Activated CD4-positive, alpha-beta T cell treated with anti-CD3 and anti-CD28 coated beads, Interleukin-2, amount 50 U/mL, for 1 hour (primary cell): Measurements from ENCODE around the gene PLPPR2.
A peak's percentile ranks its signal among the peaks of the same experiment; 100 is the strongest.
"Not testable (repeated sequence)": the region's sequence is repeated elsewhere in the genome, so short reads cannot be mapped to it uniquely, and the experiment has no call there.

Source experiments
- DNase-seq: peaks from one replicate; pipeline ENCODE4 v3.0.0-alpha.2; 2020

PLPPR2 gene

DNA sequence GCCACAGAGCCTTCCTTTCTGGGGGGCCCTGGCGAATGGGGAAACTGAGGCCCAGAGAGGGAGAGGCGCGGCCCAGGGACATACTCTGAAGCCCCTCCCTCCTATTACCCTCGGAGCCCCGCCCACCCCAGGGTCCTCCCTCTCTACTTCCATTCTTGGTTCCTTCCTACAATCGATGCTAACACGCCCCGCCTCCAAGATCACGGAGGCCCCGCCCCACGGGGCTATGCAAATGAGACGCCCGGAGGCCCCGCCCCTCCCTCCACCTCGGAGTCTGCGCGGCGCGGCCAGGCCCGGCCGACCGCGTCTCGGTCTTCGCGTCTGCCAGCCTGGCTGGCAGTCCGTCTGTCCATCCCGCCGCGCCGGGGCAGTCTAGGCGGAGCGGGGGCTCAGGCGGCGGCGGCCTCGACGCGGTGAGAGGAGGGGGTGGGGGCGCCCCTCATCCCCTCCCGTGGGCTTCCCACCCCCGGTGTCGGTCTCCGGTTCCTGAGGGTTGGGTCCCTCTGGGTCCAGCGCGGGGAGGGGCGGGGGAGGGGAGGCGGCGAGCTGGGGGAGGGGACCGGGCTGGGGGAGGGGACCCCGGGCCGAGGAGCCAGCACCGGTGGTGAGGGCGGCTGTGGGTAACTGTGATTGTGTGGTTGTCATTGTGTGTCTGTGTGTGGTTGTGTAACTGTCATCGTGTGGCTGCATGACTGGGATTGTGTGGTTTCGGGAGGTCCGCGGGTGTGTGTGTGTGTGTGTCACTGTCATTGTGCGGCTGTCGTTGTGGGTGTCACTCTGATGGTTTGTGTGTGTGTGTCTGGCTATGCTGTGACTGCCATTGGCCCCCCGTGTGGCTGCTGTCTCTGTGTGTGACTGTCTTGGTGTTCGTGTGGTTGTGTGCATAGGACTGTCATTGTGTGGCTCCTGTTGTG lies at the start of gene PLPPR2:
TSS of gene PLPPR2 (plus strand) at position 273 of the 914 bp plus-strand sequence. CDS start 2,242 bp downstream, outside the sequence.
- DNase-seq = peak; percentile 87

DNA sequence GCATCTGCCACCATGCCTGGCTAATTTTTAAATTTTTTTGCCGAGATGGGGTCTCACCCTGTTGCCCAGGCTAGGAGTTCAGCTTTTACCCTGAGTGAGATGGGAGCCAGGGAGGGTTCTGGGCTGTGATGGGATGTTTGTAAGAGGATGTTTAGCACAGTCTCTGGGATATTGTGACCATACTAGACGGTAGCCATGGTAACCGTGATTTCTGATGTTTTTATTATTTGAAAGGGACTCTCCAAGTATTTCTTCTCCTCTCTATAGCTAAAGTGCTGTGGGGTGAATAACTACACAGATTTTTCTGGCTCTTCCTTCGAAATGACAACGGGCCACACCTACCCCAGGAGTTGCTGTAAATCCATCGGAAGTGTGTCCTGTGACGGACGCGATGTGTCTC lies 48.9 kb upstream of the PLPPR2 start:
- DNase-seq = no peak

- not testable (repeated sequence) for DNase-seq
Measured at GRCh38 chr19:11320278-11320995, 34.8 kb upstream of the PLPPR2 start.

DNA sequence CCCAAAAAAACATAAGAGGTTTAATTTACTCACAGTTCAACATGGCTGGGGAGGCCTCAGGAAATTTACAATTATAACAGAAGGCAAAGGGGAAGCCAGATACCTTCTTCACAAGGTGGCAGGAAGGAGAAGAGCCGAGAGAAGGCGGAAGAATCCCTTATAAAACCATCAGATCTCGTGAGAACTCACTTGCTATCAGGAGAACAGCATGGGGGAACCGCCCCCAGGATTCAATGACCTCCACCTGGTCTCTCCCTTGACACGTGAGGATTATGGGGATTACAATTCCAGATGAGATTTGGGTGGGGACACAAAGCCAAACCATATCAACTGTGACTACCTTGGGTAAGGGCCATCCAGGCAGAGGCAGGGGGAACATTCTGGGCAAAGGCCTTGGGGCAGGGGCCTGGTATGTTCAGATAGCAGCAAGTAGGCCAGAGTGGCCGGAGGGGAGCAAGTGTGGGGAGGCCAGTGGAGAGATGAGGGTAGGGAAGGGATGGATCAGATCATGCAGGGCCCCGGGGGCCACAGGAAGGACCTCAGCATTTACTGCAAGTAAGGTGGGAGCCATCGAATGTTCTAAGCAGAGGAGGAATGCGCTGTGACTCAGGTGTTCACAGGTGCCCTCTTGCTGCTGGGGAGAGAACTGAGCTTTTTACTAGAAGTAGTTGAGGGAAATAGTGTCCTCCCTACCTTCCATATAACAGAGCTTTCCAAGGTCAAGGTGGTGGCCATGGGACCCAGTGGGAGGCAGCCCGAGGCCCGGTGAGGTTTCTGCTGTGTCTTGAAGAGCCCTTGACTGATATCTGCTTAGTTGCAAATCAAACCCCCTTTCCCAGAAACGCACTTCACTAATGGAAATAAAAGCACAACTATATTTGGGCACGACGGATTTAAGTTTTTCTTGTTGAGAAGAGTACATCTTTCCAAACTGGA lies 33.8 kb upstream of the PLPPR2 start:
- DNase-seq = no peak

DNA sequence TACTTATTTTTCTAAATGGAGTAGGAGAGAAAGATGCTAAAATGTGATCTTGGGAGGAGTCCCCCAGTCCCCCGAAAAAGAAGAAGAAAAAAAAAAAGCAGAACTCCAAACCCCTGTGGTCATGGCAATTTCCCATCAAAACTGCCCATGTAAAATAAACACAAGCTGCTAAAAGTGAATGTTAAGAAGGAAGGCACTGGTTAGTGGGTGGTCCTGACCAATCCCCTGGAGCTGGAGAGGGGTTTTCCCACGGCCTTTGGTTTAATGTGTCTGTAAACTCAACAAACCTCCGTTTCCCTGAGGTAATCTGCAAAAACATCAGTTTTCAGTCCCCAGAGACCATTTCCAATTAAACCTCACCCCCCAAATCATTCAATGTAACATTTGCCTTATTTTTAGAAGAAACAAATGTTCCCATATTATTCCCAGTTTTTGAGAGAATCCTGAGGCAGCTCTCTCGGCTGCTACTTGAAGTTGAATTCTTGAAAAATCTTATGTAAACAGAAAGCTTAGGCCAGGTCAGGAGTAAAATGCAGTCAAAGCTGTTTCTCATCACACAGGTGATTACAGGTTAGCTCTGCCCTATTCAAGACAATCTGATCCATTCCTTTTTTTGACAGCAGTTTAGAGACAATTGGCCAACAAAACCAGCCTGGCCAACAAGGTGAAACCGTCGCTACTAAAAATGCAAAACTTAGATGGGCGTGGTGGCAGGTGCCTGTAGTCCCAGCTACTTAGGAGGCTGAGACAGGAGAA lies 32.8 kb upstream of the PLPPR2 start:
- DNase-seq = no peak

GRCh38 chr19:11323601-11324078 lies 31.6 kb upstream of the PLPPR2 start:
- no peak for DNase-seq

- DNase-seq = no peak
Measured at GRCh38 chr19:11324079-11324661, 31.1 kb upstream of the PLPPR2 start.

GRCh38 chr19:11324748-11325389 lies 30.4 kb upstream of the PLPPR2 start:
- DNase-seq = no peak

DNA sequence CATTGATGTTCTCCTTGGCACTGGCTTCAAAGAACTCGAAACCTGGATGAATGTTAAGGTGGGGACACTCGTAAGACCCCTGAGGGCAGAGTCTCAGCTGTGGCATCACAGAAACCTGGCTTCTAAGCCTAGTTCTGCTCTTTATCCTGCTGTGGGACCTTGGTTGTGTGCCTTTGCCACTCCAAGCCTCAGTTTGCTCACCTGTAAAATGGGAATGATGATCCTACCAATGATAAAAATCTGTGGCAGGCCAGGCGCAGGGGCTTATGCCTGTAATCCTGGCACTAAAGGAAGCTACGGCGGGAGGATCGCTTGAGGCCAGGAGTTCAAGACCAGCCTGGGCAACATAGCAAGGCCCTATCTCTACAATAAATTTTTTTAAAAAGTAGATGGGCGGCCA lies 29.7 kb upstream of the PLPPR2 start:
- no peak for DNase-seq

GRCh38 chr19:11330127-11330526 lies 25.1 kb upstream of the PLPPR2 start:
- DNase-seq = no peak

DNA sequence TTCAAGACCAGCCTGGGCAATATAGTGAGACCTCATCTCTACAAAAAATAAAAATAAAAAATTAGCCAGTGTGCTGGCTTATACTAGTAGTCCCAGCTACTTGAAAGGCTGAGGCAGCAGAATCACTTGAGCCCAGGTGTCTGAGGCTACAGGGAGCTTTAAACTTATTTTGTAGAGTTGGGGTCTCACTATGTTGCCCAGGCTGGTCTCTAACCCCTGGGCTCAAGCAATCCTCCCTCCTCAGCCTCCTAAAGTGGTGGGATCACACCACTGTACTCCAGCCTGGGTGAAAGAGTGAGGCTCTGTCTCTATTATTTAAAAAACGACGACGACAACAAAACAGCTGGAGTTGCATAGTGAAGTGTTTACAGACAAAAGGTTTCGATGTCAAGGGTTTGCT lies 23.7 kb upstream of the PLPPR2 start:
- no peak for DNase-seq

DNA sequence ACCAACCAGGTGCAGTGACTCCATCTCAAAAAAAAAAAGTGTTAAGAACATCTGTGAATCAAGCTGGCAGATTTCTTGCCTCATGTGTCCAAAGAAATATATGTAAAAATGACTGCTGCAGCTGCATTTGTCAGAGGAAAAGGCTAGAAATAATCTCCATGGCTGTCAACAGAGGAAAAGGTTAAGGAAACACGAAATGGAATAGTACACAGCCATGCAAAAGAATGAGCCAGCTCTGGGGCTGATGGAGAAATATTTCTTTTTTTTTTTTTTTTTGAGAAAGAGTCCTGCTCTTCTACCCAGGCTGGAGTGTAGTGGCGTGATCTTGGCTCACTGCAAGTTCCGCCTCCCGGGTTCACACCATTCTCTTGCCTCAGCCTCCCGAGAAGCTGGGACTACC lies 22.4 kb upstream of the PLPPR2 start:
- no peak for DNase-seq

- not testable (repeated sequence) for DNase-seq
Measured at GRCh38 chr19:11333838-11334237, 21.4 kb upstream of the PLPPR2 start.

DNA sequence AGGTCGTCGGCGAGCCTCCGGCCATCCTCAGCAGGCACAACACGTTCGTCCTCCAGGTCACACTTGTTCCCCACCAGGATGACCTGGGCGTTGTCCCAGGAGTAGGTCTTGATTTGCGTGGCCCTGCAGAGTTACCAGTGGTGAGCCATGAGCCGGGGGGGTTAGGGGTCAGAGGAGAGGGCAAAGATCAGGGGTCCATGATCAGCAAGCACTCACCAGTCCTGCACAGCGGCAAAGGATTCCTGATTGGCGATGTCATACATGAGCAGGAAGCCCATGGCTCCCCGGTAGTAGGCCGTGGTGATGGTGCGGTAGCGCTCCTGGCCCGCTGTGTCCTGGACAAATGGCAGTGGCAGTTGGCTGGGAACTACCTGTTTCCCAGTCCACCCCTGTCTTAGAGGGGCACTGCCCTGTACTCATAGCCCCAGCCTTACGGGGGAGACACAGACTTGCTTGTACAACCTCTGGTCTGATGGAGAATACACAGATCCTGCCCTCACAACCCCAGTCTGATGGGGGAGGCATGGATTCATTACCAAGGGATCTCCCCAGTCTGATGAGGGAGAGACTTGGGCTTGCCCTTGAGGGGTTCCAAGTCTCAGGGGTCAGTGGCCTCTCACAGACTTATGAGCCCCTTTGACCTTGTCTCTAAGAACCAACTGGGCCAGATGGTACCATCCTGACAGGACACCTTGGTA lies 19.6 kb upstream of the PLPPR2 start:
- no peak for DNase-seq

DNA sequence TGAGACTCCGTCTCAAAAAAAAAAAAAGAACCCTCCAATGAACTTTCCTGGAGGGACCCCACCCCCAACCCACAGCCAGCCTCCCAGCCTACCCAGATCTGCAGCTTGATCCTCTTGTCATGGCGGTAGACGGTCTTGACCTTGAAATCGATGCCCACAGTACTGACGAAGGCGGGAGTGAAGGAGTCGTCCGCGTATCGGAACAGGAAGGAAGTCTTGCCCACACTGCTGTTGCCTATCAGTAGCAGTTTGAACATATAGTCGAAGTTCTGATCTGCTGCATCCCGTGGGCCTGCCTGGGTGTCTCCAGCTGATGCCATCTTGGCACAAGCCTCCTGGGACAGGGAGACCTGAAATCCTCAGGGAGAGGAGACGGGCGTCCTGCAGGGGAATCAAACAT lies 18.2 kb upstream of the PLPPR2 start:
- DNase-seq = no peak

DNA sequence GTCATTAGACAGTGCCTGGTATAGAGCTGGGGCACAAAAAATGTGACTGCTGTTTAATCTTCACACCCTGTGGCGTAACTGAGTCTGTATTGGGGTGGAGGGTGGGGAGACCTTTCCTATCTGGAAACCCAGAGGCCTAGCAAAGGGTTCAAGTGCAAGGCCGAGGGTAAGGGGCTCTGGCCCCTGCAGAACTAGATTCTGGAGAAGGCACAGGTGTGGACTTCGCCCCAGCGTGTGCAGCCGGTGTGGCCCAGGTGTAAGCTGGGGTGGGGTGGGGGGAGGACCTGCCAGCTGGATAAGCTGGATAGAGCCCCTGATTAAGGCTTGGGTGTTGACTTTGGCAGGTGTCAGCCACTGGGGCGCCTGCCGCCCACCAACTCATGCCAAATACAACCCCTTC lies 17.1 kb upstream of the PLPPR2 start:
- DNase-seq = no peak

DNA sequence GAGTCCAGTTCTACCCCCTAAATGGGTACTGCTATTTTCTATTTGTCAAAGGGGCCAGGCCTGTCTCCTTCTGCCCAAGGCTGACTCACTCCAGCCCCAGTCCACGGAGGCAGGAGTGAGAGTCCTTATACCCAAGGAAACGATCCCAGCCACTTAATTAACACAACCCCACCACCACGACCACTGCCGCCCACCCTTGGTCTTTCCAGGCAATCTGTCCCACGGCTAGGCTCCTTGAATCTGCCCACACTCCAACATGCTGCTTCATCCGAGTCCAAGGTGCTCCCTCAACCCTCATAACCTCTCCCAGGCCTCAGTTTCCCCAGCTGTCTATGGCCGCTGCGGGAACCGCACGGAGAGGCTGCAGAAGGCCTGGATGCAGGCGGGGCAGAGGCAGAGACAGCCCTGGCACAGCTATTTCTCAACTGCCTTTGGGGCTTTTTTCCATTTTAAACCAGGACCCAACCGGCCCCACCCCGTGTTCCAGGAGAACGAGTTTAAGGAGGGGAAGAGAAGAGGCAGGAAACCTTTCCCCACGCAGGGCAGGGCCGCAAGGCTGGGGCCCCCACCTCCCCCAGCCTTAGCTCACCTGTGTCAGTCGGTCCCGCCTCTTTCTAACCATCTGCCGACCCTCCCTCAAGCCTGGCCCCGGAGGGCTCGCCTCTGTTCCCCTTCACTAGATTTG lies 16.5 kb upstream of the PLPPR2 start:
- no peak for DNase-seq

DNA sequence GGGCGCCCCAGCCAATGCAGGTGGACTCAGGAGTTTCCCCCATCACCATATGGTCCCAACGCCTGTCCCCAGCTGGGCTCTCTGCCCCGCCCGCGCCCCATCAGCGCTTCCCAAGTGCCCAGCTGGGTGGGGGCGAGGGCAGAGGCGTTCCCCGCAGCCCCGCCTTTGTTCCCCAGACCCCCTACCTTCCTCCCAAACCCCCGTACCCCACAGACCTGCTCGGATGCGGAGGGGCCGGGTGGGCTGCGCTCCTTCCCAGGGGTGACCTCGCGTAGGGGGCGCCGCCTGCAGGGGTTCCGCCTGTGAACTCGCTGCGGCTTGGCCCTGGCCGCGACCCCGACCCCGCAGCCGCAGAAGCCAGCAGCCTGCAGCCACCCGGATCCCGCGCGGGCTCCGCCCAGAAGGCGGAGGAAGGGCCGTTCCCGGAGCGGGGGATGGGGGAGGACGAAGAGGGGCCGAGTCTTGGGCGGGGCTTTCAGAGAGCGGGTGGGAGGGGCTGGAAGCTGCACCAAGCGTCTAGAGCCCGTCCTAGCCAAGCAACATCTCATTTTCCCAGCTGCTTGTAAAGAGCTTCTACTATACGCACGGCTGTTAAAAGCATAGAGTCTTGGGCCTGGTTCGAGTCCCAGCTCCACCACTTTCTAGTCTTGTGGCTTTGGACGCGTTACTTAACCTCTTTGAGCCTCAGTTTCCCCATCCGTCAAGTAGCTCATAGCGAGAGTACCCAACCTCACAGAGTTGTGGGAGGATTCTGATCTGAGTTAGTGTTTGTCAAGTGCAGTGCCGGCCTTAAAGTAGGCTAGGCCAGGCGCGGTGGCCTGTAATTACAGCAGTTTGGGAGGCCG lies 15.8 kb upstream of the PLPPR2 start, which contains the start of gene RAB3D:
TSS of gene RAB3D (minus strand) at position 404 of the 845 bp plus-strand sequence. CDS start 2,258 bp downstream, outside the sequence.
- peak; percentile 71 for DNase-seq

DNA sequence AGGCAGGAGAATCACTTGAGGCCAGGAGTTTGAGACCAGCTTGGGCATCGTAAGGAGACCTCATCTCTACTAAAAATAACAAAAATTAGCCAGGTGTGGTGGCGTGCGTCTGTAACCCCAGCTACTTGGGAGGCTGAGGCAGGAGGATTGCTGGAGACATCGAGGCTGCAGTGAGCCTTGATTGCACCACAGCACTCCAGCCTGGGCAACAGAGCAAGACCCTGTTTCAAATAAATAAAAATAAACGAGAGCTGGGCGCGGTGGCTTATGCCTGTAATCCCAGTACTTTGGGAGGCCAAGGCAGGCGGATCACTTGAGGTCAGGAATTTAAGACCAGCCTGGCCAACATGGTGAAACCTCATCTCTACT lies 15.1 kb upstream of the PLPPR2 start:
- not testable (repeated sequence) for DNase-seq
